NCI-H748 (cell line): ENCODE measurements around the gene RASSF4.
"Not testable (repeated sequence)": the region's sequence is repeated elsewhere in the genome, so short reads cannot be mapped to it uniquely, and the experiment has no call there.

Experiments used
- DNase-seq: peaks from one replicate; lab custom pipeline; 2025; ENCODE audit not compliant: unreplicated experiment; lab: John Stamatoyannopoulos, UW

Gene RASSF4

GRCh38 chr10:45001381-45002148 lies 42.0 kb downstream of the RASSF4 start:
- DNase-seq = peak; percentile 51

DNA sequence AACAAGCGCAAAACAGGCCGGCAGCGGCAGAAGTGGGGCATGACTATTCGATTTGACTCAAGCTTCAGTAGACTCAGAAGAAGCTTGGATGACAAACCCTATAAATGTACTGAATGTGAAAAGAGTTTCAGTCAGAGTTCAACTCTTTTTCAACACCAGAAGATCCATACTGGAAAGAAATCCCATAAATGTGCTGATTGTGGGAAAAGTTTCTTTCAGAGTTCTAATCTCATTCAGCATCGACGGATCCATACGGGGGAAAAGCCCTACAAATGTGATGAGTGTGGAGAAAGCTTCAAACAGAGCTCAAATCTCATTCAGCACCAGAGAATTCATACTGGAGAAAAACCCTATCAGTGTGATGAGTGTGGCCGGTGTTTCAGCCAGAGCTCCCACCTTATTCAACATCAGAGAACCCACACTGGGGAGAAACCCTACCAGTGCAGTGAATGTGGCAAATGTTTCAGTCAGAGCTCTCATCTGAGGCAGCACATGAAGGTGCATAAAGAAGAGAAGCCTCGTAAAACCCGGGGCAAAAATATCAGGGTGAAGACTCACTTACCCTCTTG lies 43.9 kb downstream of the RASSF4 start:
- no peak for DNase-seq

DNA sequence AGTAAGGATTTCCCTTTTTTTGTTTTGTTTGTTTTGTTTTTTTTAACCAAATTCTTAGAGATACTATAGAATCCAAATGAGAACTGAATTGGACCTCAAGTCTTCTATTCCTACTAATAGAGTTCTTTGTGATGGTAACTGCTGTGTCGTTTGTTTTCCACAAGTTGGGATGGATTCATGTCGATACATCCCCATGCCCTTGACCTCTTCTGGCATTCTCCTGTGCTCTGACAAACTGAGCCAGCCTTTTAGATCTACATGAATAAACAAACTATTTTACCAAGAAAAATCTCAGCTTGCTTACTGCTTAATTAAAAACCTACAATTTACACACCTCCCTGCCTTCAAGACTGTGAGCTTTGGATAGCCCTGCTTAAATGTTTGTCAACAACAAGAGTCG lies 45.1 kb downstream of the RASSF4 start:
- no peak for DNase-seq

GRCh38 chr10:45005284-45005683 lies 45.7 kb downstream of the RASSF4 start:
- no peak for DNase-seq

DNA sequence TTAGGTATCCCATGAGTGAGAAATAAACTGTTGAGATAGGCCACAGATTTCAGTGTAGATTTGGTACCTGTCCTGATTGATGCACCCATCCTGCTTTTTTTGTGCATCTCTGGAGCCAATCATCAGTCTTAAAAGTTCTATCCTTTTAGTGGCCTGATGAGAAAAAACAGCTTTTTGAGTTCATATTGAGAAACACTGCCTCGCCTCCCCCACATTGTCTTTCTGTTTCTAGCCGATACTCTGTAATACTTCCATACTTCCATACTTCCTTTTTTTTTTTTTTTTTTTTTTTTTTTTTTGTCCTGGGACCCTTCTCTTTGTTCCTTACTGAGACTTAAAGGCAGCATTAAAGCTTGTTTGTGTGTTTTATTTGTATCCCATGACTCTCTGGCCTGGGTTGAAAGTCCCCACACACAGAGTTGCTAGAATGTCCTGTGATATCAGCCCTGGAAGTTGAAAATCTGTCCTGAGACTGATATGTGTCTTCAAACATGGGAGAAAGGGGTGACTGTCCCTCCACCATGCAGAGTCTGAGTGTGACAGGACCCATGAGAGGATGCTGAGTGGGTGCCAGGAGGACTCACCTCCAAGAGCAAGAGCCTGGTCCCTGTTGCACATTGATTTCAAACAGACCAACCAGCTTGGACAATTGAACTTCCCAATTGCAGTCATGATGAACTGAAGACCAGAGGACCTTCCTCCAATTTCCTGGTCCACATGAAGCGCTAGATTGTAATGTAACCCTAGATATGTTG lies 46.9 kb downstream of the RASSF4 start:
- DNase-seq = no peak

GRCh38 chr10:45008524-45009161 lies 49.0 kb downstream of the RASSF4 start:
- peak; percentile 69 for DNase-seq

DNA sequence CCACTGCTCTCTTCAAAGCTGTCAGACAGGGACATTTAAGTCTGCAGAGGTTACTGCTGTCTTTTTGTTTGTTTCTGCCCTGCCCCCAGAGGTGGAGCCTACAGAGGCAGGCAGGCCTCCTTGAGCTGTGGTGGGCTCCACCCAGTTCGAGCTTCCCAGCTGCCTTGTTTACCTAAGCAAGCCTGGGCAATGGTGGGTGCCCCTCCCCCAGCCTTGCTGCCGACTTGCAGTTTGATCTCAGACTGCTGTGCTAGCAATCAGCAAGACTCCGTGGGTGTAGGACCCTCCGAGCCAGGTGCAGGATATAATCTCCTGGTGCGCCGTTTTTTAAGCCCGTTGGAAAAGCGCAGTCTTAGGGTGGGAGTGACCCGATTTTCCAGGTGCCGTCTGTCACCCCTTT lies 55.0 kb downstream of the RASSF4 start:
- DNase-seq = not testable (repeated sequence)

GRCh38 chr10:45015590-45015989 lies 56.0 kb downstream of the RASSF4 start:
- no peak for DNase-seq

DNA sequence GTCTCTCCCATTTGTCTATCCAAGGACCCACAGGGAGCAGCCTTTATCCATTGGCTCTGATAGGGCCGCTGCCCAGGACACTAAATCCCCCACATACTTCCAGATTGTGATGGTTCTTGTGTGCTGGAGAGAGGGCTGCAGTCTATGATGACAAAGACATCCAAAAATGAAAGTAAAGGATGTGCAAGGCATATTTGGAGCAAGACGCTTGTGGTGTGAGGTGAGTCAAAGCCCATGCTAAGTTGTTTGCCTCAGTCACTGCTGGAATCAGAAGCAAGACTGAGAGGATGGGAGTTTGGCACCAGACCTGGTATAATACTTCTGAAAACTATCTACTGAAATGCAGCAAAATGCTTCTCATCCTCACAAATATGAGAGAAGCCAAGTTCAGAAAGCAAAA lies 63.8 kb downstream of the RASSF4 start:
- DNase-seq = no peak

DNA sequence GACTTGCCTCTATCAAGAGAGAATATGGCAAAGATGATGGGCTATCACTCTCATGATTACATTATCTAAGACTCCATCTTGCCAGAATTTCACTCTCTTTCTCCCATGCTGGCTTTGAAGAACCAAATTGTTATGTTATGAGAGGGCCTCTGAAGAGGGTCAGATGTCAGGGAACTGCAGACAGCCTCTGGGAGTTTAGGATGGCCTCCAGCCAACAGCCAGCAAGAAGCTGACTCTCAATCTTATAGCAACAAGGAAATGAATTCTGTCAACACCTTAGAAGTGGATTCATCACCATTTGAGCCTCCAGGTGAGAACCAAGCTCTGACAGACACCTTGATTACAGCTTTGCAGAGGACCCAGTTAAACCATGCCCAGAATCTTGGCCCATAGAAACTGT lies 74.7 kb downstream of the RASSF4 start:
- DNase-seq = no peak

GRCh38 chr10:45035673-45036072 lies 76.1 kb downstream of the RASSF4 start:
- DNase-seq = no peak

GRCh38 chr10:45040921-45041542 lies 81.4 kb downstream of the RASSF4 start:
- DNase-seq = no peak

DNA sequence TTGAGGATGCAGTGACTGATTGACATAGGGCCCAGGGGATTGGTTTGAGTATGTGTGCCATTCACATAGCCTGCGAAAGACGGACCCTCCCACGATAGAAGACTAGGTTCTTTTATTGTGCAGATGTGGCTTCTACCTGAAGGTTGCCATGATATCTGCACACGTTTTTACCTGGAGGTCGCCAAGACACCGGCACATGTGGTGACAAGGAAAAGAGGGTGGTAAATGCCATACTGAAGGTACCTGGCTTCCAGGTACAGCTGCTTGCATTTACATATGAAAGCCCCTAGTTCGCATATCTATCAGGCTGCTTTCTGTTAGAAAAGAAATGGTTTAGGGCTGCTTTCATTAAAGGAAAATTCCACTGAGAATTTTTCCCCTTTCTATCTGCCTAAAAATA lies 84.7 kb downstream of the RASSF4 start:
- DNase-seq = no peak
